Measurements from ENCODE around the gene S1PR1. TPM values are rescaled to one million over a fixed set of nuclear protein-coding genes. Genes with fewer than 3 reads are reported as not detected.

S1PR1 gene
- total and polyA plus RNA-seq, 2 donors (not counting 3 experiments of a cell fraction or from before 2014, with no cell fraction given), result 137 to 387 TPM

DNA sequence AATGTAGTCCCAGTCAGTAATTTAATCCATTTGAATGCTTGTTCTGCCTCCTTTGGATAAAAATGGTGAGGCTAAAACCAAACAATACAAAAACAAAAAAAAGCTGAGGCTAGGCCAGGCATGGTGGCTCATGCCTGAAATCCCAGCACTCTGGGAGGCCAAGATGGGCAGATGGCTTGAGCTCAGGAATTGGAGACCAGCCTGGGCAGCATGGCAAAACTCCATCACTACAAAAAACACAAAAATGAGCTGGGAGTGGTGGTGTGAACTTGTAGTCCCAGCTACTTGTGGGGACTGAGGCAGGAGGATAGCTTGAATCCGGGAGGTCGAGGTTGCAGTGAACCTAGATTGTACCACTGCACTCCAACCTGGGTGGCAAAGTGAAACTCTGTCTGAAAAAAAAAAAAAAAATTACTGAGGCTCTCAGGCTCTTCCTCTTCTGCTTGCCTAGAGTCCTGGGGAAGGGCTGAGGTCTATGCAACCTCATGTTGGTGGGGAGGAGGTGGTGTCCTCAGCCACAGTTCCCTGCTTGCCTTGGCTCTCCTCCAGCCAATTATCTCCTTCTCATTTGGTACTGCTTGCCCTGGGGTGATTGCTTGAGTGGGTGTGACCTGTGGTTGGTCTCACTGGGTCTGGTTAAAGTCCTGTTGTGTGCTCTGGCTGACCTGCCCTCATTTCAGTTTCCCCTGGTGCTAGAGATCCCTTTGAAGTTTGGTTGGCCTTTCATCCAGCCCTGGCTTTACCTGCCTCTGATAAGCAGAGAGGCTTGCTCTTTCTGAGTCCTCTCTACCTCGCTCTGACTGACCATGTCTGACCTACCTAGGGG is 20.9 kb downstream of the S1PR1 start:
- TF ChIP-seq, protein P1, sequence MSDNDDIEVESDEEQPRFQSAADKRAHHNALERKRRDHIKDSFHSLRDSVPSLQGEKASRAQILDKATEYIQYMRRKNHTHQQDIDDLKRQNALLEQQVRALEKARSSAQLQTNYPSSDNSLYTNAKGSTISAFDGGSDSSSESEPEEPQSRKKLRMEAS (IDR thresholded peaks at IDR 0.05; ENCODE audit: insufficient read depth, insufficient read length), result no peak
- TF ChIP-seq, protein P2, sequence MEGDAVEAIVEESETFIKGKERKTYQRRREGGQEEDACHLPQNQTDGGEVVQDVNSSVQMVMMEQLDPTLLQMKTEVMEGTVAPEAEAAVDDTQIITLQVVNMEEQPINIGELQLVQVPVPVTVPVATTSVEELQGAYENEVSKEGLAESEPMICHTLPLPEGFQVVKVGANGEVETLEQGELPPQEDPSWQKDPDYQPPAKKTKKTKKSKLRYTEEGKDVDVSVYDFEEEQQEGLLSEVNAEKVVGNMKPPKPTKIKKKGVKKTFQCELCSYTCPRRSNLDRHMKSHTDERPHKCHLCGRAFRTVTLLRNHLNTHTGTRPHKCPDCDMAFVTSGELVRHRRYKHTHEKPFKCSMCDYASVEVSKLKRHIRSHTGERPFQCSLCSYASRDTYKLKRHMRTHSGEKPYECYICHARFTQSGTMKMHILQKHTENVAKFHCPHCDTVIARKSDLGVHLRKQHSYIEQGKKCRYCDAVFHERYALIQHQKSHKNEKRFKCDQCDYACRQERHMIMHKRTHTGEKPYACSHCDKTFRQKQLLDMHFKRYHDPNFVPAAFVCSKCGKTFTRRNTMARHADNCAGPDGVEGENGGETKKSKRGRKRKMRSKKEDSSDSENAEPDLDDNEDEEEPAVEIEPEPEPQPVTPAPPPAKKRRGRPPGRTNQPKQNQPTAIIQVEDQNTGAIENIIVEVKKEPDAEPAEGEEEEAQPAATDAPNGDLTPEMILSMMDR (IDR thresholded peaks at IDR 0.05; ENCODE audit: extremely low read depth in 1 of 2, insufficient read depth in 1 of 2, low read depth in 1 of 2, low read length in 2 of 2), result no peak
- TF ChIP-seq GATA2 (IDR thresholded peaks at IDR 0.05; ENCODE audit: insufficient read depth, insufficient read length, low read depth, low read length) (no peak), POLR2A (IDR thresholded peaks at IDR 0.05; ENCODE audit: low read depth, low read length) (no peak), FOS (IDR thresholded peaks at IDR 0.05; ENCODE audit: borderline replicate concordance, insufficient read depth, low read length) (no peak), MYC (IDR thresholded peaks at IDR 0.05; ENCODE audit: low read depth, low read length) (no peak), JUN (IDR thresholded peaks at IDR 0.05; ENCODE audit: borderline replicate concordance, insufficient read depth, insufficient read length, low read depth) (no peak), POLR2AphosphoS5 (IDR thresholded peaks at IDR 0.05; ENCODE audit: insufficient read depth, low read depth, low read length) (no peak), EZH2 (IDR thresholded peaks at IDR 0.05; ENCODE audit: borderline replicate concordance, low read depth, low read length, severe bottlenecking) (no peak)
- no TSS peak for BruUV-seq (replicated peaks)
- dilution Hi-C loops (cut with MboI; ENCODE audit: extremely low pct_ligation_motif_present, low sequenced_read_pairs), result no loop called here
- H3K27me3 ChIP-seq (ENCODE audit: control insufficient read depth in 2 of 2, insufficient read depth in 2 of 2, low read length in 2 of 2), result no peaks in the 10 kb centered on the region
- POLR2A ChIA-PET, result no interaction called here
- no peak overlapping the region for H3K9ac ChIP-seq (replicated peaks; ENCODE audit: extremely low read depth, insufficient read depth, low read length)
- DNase-seq (ENCODE audit: low read depth, low spot score) (no peak), FAIRE-seq (no peak)
- no peaks in the 10 kb centered on the region for H3K79me2 ChIP-seq (ENCODE audit: control insufficient read depth, insufficient read depth, low read length)
- H3K9me1 ChIP-seq (replicated peaks; ENCODE audit: control insufficient read depth, extremely low read depth, insufficient read depth, low read length), result no peaks in the 10 kb centered on the region
- peaks cover 39% of the 10 kb centered on the region for H3K4me1 ChIP-seq (ENCODE audit: control insufficient read depth, extremely low read depth, insufficient read depth, low read length)
- H4K20me1 ChIP-seq (replicated peaks; ENCODE audit: control insufficient read depth, extremely low read depth, insufficient read depth, low read length), result no peaks in the 10 kb centered on the region
- no peaks in the 10 kb centered on the region for H3K9me3 ChIP-seq (replicated peaks; ENCODE audit: control insufficient read depth, insufficient read depth, low read length)
- H3K27ac ChIP-seq (ENCODE audit: insufficient read depth, low read depth, low read length), result no peak overlapping the region
- CTCF ChIA-PET, result interaction anchor here (1.0 to 1.1 kb wide), 2 partner anchors 10 to 31 kb away, joined by 3 to 4 read pairs; no protein-coding TSS in a partner anchor
- intact Hi-C loops (cut with micrococcal nuclease), result no loop called here
- no peaks in the 10 kb centered on the region for H3K36me3 ChIP-seq (ENCODE audit: control insufficient read depth in 2 of 2, extremely low read depth in 1 of 2, insufficient read depth in 2 of 2, low read length in 2 of 2)
- no peak overlapping the region for H3K4me2 ChIP-seq (ENCODE audit: insufficient read depth, low read length)
- H2AFZ ChIP-seq (ENCODE audit: low read depth, low read length), result no peak overlapping the region
- no peak overlapping the region for H3K4me3 ChIP-seq (replicated peaks in 1 of 3; ENCODE audit: insufficient read depth in 1 of 3, low read depth in 1 of 3, low read length in 3 of 3)

Measured in endothelial cell of umbilical vein (primary cell).